ENCODE data around the gene FAM20C.
"Not testable (repeated sequence)": the region's sequence is repeated elsewhere in the genome, so short reads cannot be mapped to it uniquely, and the experiment has no call there.

FAM20C gene

DNA sequence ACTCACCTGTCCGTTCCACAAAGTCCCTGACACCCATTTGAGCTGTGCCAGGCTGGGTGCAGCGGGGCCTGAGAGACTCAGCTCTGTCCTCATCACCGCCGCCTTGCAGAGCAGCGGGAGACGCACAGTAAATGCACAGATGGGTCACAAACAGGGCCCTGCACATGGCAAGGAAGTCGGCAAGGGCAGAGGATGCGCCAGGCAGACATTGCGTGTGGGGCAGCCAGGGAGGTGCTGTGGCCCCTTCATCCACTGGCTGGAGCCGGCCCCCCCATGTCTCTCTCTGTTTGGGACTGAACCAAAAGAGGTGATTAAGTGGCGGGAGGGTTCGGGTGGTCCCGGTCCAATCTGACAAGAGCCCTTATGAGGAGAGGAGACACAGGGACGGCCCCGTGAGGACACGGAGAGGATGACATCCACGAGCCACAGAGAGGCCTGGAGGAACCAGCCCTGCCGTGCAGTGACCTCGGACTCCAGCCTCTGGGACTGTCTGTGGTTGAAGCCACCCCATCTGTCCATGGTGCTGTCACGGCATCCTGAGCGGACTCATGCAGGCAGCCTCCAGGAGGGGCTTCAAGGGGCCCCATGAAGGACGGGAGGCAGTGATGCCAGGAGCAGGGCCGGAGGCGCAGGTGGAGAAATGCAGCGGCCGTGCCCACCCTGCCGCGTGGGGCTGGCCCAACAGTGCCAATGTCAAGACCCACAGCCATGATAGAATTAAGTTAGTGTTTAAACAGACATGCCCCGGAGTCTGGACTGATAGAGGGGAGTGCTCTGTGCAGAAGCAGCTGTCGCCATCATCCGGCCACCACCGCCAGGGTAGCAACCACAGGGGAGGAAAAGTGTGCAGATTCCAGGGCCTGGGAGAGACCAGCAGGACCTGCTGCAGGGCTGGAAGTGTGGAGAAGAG lies 69.2 kb downstream of the FAM20C start:
- no peak for DNase-seq

DNA sequence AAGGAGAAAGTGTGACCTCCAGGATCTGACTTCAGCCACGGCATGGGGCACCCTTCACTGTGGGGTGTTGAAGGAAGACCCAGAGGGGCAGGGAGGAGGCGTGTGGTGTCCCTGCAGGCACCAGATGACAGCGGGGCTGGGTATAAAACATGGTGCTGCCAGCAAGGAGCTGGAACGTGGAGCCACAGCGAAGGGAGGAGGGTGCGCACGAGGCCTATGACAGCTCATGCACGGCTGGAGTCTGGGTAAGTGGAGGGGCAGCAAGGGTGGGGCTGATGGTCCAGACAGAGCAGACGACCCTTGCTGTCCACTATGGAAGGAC lies 69.8 kb downstream of the FAM20C start:
- no peak for DNase-seq

DNA sequence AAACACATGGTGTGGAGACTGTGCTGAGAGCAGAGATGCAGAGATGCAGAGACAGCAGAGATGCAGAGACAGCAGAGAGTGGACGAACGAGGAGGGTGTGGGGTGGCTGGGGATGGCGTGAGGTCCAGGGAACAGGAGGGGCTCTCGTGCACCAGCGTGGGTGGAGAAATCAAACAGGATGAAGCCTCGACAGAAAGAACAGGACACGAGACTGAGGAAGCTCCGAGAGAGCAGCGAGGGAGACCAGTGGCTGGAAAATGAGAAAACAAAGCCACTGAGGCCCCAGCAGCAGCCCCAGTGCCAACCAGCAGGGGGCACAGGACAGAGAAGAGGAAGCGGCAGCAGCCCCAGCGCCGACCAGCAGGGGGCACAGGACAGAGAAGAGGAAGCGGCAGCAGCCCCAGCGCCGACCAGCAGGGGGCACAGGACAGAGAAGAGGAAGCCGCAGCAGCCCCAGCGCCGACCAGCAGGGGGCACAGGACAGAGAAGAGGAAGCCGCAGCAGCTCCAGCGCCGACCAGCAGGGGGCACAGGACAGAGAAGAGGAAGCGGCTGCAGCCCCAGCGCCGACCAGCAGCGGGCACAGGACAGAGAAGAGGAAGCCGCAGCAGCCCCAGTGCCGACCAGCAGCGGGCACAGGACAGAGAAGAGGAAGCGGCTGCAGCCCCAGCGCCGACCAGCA lies 70.4 kb downstream of the FAM20C start:
- not testable (repeated sequence) for DNase-seq

DNA sequence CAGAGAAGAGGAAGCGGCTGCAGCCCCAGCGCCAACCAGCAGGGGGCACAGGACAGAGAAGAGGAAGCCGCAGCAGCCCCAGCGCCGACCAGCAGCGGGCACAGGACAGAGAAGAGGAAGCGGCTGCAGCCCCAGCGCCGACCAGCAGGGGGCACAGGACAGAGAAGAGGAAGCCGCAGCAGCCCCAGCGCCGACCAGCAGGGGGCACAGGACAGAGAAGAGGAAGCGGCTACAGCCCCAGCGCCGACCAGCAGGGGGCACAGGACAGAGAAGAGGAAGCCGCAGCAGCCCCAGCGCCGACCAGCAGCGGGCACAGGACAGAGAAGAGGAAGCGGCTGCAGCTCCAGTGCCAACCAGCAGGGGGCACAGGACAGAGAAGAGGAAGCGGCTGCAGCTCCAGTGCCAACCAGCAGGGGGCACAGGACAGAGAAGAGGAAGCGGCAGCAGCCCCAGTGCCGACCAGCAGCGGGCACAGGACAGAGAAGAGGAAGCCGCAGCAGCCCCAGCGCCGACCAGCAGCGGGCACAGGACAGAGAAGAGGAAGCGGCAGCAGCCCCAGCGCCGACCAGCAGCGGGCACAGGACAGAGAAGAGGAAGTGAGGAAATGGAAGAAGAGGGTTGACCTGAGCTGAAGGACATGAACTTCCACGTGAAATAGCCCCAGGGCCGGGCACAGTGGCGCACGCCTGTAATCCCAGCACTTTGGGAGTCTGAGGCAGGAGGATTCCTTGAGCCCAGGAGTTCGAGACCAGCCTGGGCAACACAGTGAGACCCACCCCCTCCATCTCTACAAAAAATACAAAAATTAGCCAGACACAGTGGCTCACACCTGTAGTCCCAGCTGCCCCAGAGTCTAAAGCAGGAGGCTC lies 71.3 kb downstream of the FAM20C start:
- DNase-seq = not testable (repeated sequence)

DNA sequence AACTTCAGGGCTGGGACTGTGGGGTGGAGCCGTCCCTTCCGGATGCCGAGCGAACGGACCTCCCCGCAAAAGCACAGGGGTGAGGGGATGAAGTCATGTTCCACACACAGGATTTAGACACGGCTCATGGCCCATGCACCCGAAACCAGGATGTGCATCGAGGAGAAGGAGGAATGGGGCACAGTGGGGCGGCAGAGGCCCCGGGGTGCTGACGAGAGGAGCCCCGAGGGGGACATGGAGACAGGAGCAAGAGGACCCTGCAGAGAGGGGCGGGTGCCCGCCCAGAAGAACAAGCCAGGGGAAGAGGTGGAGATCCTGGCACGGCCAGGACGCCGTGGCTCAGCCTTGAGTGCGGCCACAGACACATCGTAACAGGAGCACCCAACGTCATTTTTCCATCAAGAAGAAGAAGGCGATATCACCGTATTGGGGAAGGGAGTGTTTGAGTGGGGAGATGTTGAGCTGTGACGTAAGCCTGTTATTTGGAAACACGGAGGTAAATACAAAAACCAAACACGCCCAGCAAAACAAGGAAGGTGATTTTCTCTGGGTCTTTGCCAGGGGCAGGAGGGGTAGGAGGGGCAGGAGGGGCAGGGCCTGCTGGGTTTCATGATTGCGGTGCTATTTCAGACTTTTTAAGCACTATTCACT lies 72.3 kb downstream of the FAM20C start:
- no peak for DNase-seq

DNA sequence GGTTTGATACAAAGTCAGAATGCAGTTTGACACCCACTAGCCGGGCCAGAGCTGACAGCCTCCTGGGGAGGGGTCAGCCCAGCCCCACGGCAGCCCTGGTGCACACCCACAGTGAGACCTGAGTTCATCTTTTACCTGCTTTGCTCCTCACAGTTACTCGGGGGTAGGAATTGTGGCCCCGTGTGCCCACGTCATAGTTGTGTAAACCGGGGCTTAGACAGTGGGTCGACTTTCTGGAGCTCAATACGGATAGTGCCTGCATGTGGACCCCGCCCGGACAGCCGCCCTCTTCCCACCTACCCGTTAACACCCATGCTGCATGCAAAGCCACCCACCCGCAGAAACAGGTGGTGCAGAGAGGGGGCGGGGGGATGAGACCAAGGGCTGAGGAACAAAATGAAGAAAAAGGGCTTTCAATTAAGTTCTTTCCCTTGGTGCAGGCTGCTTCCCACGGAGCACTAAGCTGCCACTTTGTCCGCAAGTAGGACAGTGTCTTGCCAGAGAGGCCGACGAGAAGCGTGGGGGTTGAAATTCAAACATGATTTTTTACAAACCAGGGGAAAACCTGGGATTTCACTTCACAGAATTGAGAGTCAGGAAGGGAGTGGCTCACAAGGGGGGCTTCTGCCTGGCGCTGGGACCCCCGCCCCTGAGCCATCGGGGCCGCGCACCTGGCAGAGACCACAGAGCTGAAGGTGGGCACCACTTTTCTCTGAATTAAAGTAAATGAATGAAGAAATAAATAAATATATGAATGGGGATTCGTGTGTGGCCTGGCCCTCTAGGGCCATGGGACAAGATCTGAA lies 73.0 kb downstream of the FAM20C start:
- DNase-seq = no peak

DNA sequence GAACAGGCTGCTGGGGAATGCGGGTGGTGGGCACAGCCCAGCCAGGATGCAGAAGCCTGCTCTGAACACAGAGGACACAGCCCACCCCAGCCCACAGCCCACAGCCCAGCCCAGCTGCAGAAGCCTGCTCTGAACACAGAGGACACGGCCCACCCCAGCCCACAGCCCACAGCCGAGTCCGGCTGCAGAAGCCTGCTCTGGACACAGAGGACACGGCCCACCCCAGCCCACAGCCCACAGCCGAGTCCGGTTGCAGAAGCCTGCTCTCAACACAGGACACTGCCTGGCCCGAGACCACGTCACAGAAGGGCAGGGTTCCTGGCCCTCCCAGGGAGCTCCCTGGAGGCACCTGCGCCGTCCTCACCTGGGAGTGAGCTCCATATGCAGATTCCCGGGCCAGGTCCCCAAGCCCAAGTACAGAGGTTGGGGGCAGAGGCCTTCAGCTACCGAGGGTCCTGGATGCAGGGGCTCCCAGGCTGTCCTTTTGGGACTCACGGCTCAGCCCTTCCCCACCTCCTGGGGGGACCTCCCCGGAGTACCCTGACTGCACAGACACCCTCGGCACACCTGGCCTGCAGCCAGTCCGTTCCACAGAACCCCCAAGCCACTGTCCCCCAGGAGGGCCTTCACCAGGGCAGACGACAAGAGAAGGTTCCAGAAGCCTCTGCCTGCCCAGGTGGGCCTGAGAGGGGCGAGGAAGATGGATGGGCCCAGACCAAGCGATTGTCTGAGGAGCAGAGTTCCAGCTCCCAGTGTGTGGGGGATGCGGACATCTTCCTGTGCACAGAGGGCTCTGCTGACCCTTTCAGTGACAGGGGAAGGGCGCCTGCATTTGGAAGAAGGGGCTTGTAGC lies 73.9 kb downstream of the FAM20C start:
- no peak for DNase-seq

DNA sequence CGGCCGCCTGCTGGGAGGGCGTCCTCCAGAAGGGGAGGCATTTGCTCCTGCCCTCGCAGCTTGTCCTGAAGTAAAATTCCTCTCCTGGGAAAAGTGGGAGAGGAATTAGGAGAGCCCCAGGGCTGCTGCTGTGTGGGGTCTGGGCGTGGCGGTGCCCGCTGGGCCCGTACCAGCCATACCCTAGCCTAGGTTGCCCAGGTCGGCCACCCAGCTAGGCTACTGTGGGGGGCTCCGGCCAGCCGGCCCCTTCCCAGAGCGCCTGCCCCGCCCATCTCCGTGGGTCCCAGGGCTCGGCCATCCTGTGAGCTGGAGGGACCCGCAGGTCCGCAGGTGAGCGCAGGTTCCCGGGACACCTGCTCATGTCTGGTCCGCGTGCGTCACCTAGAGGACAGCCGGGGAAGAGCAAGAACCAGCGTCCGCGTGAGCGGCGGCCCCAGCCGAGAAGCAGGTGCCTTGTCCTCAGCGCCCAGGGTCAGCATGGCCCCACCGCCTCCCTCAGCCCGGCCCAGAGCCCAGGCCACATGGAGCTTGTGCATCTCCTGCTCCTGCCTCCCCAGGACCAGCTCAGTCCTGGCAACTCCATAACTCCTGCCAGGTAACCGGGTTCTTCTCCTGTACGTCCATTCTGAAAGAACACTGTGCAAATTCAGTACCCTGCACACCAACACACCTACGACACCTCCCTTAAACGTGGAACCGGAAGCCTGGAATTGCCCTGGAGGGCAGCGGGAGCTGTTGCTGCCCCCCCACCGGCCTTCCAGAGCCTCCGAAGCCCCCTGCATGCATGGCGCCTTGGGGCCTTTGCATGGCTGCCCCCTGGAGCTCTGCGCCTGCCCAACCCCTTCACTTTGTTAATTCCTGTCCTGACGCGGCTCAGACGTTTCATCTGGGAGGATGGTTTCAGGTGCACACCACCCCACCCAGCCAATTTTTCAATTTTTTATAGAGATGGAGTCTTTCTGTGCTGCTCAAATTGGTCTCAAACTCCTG lies 74.8 kb downstream of the FAM20C start:
- no peak for DNase-seq

DNA sequence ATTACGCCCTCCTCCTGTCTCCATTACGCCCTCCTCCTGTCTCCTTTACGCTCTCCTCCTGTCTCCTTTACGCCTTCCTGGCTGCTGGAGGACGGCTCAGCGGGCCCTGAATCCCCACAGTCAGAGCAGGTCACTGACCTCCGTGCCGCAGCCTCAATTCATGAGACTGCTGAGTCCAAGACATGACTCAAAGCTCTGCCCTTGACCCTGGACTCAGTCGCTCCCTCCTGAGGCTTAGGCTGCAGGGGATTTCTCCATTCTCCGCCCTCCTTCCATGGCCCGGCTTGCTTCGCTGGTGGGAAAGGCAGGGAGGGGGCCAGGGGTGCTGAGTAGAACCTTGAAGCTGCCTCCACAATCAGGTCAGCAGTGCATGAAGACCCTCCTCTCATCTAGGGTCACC lies 76.6 kb downstream of the FAM20C start:
- no peak for DNase-seq

DNA sequence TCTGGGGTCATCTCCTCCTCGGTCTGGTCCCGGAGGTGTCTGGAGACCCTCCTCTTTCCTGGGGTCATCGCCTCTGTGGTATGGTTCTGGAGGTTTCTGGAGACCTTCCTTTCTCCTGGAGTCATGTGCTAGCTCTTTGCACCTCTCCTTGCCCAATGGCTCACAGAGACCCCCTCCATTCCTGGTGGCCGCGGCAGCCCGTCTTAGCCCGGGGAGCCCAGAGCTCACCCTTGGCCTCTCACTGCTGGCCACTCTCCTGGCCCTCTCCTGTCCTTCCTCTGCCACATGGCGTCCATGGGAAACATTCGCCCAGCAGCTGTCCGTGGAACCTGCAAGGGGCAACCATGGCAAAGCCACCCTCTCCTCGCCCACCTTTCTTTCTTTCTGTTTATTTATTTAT lies 77.3 kb downstream of the FAM20C start:
- no peak for DNase-seq

DNA sequence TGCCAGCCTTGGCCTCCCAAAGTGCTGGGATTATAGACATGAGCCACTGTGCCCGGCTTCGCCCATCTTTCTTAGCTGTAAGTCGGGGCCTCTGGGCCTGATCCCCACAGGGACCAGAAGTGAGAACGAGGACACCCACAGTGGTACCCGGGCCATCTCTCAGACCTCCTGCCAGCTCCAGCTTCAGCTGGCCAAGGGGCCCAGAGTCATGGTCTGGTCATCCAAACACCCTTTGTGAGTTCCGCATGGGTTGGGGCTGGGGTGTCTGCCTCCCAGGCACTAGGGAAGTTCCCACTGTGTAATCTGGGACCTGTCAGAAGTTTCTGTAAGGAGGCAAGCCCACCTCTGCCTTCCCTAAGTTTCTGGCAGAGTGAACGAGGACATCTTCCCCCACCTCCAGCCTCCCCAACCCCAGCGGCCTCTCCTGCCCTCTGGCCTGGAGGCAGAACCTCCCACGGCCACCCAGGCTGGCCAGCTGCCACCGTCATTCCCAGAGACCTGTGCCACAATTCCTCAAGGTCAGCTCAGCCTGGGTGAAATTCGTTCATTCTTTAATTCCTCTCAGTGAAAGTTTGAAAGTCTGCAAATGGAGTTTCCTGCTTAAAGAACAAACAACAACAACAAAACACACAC lies 78.1 kb downstream of the FAM20C start:
- no peak for DNase-seq

DNA sequence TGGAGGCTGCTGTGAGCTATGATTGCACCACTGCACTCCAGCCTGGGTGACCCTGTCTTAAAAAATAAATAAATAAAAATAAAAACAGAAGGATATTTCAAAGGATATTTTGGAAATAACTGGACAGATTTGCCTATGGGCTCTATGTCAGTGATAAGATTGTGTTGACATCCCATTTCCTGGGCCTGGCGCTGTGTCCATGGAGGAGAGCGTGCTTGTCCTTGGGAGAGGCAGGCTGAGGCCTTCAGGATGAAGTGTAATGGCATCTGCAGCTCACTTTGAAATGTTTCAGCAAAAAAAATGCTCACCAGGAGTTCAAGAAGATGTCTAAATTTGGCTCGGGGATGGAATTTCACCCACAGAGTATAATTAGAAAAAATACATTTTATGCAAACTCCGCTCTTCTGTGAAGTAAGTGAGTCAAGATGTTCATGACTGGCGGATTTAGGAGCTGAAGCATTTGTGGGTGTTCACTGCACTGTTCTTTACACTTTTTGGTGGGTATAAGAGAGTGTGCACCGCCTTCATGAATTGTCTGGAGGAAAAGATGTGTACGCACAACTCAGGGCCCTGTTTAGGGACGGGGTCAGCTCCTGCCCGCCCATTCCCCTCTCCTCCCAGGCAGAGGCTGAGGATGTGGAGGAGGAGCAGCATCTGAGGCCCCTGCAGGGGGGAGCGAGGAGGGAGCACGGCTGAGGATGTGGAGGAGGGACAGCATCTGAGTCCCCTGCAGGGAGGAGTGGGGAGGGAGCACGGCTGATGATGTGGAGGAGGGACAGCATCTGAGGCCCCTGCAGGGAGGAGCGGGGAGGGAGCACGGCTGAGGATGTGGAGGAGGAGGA lies 79.1 kb downstream of the FAM20C start:
- no peak for DNase-seq

DNA sequence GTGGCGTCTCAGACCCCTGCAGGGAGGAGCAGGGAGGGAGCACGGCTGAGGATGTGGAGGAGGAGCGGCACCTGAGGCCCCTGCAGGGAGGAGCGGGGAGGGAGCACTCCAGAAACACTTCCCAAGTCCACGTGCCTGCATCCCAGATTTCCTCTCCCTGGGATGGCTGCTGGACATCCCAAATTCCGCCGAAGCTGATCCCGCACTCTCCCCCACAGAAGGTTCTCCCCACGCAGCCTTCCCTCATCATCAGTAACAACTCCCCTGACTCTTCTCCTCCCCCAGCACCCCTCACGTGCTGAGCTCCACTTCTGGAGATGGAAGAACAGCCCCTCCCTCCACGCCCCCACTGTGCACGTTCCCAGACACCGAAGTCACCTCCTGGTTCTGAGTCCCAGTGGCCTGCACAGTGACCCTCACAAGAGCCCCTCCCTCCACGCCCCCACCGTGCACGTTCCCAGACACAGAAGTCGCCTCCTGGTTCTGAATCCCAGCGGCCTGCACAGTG lies 79.8 kb downstream of the FAM20C start:
- DNase-seq = no peak

DNA sequence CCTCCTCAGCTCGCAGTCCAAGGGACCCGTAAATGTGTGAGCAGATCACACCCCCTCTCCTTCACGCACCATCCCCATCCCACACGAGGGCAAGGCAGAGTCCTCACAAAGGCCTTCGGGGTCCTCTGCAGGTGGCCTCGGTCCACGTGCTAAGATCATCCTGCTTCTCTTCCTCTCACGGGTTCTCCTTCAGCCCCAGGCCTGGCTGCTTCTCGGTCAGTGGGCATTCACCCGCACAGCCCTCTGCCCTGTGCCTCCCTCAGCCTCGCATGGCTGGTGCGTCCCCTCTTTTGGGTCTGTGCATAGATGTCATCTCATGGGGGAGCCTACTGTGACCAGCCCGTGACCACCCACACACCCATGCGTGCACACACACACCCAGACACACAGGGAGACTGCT lies 80.3 kb downstream of the FAM20C start:
- no peak for DNase-seq

DNA sequence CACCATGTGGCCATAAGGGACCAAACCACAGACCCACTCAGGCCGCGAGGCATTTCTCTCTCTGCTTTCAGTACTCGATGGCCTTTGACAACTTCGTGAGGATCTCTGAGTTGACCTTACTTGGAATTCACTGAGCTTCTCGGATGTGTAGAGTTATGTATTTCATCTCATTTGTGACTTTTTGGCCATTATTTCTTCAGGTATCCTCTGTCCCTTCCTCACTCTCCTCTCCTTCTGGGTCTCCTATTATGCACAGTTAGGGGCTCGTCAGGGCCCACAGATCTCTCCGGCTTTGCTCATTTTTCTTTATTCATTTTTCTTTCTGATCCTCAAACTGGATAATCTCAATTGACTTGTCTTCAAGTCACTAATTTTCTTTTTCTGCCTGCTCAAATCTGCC lies 81.0 kb downstream of the FAM20C start:
- DNase-seq = no peak

DNA sequence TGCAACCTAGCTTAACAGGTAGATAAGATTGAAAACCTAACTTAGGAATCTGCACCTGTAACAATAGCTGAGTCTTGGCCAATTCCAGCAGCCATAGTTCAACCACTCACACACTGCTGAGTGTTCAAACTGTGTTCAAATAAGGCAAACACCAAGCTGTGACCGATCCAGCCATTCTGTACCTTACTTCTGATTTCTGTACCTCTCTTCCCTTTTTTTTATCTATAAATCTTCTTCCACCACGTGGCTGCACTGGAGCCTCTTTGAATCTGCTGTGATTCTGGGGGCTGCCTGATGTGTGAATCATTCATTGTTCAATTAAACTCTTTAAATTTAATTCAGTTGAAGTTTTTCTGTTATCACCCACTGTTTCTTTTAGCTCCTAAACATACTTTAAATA lies 81.9 kb downstream of the FAM20C start:
- DNase-seq = no peak

DNA sequence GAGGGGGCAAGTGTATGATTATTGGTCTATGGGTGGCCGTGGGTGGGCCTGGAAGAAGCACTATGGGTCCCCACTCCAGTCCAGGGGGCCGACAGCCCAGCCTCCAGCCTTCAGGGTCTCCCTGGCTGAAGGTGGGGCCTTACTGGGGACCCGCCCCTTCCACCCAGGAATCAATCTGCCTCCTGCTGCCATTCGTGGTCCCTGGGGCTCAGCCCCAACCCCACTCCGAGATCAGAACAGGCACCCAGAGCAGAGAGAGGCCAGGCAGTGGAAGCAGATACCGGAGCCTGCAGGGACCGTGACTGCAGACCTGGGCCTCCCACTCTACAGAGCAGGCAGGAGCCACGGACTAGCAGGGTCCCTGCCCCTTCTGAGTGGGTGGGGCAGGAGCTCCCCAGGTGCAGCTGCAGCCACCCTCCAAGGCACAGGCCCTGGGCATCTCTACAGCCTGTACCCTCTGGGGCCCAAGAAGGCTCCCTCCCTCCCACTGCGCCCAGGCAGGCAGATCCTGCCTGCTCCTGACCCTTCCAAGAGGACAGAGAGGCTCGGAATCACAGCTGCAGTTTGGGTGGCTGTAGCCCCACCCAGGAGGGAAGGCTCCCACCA lies 84.0 kb downstream of the FAM20C start:
- no peak for DNase-seq

DNA sequence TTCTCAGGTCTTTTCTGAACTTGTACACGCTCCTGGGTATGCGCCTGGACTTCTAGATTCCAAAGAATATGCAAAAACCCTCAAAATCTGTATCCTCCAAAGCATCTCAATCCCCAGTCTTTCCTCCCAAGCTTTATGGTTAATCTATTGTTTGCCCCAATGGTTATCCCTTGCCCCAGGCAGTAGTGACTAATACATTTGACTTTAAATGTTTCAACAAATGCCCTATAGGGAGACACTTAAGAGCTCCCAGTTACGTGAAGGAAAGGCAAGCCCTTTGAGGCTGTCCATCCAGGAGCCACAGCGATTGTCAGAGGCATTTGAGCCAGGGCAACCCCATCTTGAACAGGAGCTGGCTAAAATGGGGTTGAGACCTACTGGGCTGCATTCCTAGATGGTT lies 84.9 kb downstream of the FAM20C start:
- DNase-seq = no peak
